GM12878 (cell line): ENCODE data around the gene SH2D7. TPM values are rescaled to one million over a fixed set of nuclear protein-coding genes. Genes with fewer than 3 reads are reported as not detected.

Experiments
- CHD2 ChIP-seq: IDR thresholded peaks from 2 replicates; pipeline ENCODE4 v1.6.1; 2011; ENCODE audit warnings: low read depth, low read length, improper control_type of control experiment, borderline replicate concordance
- GABPA ChIP-seq: IDR thresholded peaks from 2 replicates; pipeline ENCODE4 v1.6.1; 2014; ENCODE audit warnings: antibody characterized with exemption, low read depth, mild to moderate bottlenecking, inconsistent platforms
- HDGF ChIP-seq: fragments of 450-650 bp; IDR thresholded peaks from 2 replicates; pipeline ENCODE4 v1.6.1; 2016; ENCODE audit warnings: antibody characterized with exemption
- IKZF2 ChIP-seq, 2 experiments: fragments of 450-650 bp; IDR thresholded peaks; 2 replicates each; pipeline ENCODE4 v1.6.1; 2017; ENCODE audit warnings: mild to moderate bottlenecking in 2 of 2, moderate library complexity in 2 of 2
- IRF4 ChIP-seq: IDR thresholded peaks from 2 replicates; pipeline ENCODE4 v1.6.1; 2011; ENCODE audit warnings: low read depth, low read length
- MXI1 ChIP-seq: fragments of 150-350 bp; IDR thresholded peaks from 2 replicates; pipeline ENCODE4 v1.6.1; 2011; ENCODE audit warnings: low read depth, mild to moderate bottlenecking, inconsistent platforms, low read length, improper control_type of control experiment
- MYB ChIP-seq: fragments of 150-350 bp; IDR thresholded peaks from 2 replicates; pipeline ENCODE4 v1.6.1; 2014; ENCODE audit warnings: mild to moderate bottlenecking, low read depth, low read length, borderline replicate concordance
- NR2C1 ChIP-seq: fragments of 450-650 bp; IDR thresholded peaks from 2 replicates; pipeline ENCODE4 v1.6.1; 2017; ENCODE audit warnings: antibody characterized with exemption, mild to moderate bottlenecking, moderate library complexity
- NR2F1 ChIP-seq: fragments of 450-650 bp; conservative IDR thresholded peaks from 2 replicates; pipeline ENCODE4 v1.6.1; 2017; ENCODE audit warnings: mild to moderate bottlenecking
- NRF1 ChIP-seq: conservative IDR thresholded peaks from 2 replicates; pipeline ENCODE4 v1.6.1; 2011; ENCODE audit warnings: mild to moderate bottlenecking, low read depth, low read length, improper control_type of control experiment
- POLR2AphosphoS5 ChIP-seq: IDR thresholded peaks from 2 replicates; pipeline ENCODE4 v1.6.1; 2011; ENCODE audit warnings: mild to moderate bottlenecking, low read length, inconsistent platforms
- RAD21 ChIP-seq: IDR thresholded peaks from 2 replicates; pipeline ENCODE4 v1.6.1; 2011; ENCODE audit warnings: mild to moderate bottlenecking, low read depth, low read length, moderate library complexity; ENCODE audit not compliant: insufficient read depth
- RBBP5 ChIP-seq: fragments of 200-600 bp; sonication (generic); conservative IDR thresholded peaks from 2 replicates; pipeline ENCODE4 v1.6.1; 2016
- SMC3 ChIP-seq: IDR thresholded peaks from 2 replicates; pipeline ENCODE4 v1.6.1; 2011; ENCODE audit warnings: low read length, improper control_type of control experiment, borderline replicate concordance
- SREBF2 ChIP-seq: IDR thresholded peaks from 2 replicates; pipeline ENCODE4 v1.6.1; 2012; ENCODE audit warnings: mild to moderate bottlenecking, low read length
- TAF1 ChIP-seq: IDR thresholded peaks from 2 replicates; pipeline ENCODE4 v1.6.1; 2011; ENCODE audit warnings: mild to moderate bottlenecking, low read depth, low read length, borderline replicate concordance
- ZNF384 ChIP-seq: IDR thresholded peaks from 2 replicates; pipeline ENCODE4 v1.6.1; 2012; ENCODE audit warnings: low read depth, mild to moderate bottlenecking, low read length, improper control_type of control experiment, borderline replicate concordance
- polyA plus RNA-seq, 11 experiments: library from polyadenylated mRNA; depleted of rRNA in 4 of 11; unstranded in 6 of 11; stranded (reverse) in 5 of 11; fragments of >200 nt; fragmentation: Nextera tagmentation in 4 of 11; fragmentation: Illumina TruSeq in 1 of 11; extraction: Ambion mirVana in 4 of 11; extraction: Trizol in 1 of 11; gene quantifications; 1 replicate in 1 of 11; 2 replicates in 10 of 11; pipeline versions ENCODE4 v1.2.1 to v1.2.3, GENCODE V29; 2011 to 2016; ENCODE audit warnings: inconsistent platforms in 2 of 11, missing spikeins in 2 of 11, low read depth in 1 of 11
- total RNA-seq, 4 experiments: library from RNA; depleted of rRNA in 3 of 4; stranded (reverse); fragments of >200 nt in 3 of 4; fragmentation: Illumina TruSeq in 1 of 4; extraction: Trizol in 1 of 4; gene quantifications; 2 replicates each; pipeline versions ENCODE4 v1.2.1 to v1.2.3, GENCODE V29; 2013 to 2021
- TF ChIP-seq, protein P1 (sequence below): fragments of 450-650 bp; conservative IDR thresholded peaks from 2 replicates; pipeline ENCODE4 v1.6.1; 2017; ENCODE audit warnings: mild to moderate bottlenecking, moderate library complexity
- TF ChIP-seq, protein P2 (sequence below): fragments of 450-650 bp; IDR thresholded peaks from 2 replicates; pipeline ENCODE4 v1.6.1; 2017; ENCODE audit warnings: mild to moderate bottlenecking
- TF ChIP-seq, protein P3 (sequence below): fragments of 450-650 bp; IDR thresholded peaks from 2 replicates; pipeline ENCODE4 v1.6.1; 2017; ENCODE audit warnings: borderline replicate concordance
- TF ChIP-seq, protein P4 (sequence below): fragments of 150-350 bp; IDR thresholded peaks from 2 replicates; pipeline ENCODE4 v1.6.1; 2016; ENCODE audit warnings: low read depth, low read length
- TF ChIP-seq, protein P5 (sequence below): IDR thresholded peaks from 2 replicates; pipeline ENCODE4 v1.6.1; 2012; ENCODE audit warnings: low read depth, low read length, improper control_type of control experiment

The SH2D7 gene
- total and polyA plus RNA-seq, 10 of the 15 experiments (the other 5 are each of a cell fraction or from before 2014, with no cell fraction given) = 0.04 to 0.06 TPM; not detected in 8

DNA sequence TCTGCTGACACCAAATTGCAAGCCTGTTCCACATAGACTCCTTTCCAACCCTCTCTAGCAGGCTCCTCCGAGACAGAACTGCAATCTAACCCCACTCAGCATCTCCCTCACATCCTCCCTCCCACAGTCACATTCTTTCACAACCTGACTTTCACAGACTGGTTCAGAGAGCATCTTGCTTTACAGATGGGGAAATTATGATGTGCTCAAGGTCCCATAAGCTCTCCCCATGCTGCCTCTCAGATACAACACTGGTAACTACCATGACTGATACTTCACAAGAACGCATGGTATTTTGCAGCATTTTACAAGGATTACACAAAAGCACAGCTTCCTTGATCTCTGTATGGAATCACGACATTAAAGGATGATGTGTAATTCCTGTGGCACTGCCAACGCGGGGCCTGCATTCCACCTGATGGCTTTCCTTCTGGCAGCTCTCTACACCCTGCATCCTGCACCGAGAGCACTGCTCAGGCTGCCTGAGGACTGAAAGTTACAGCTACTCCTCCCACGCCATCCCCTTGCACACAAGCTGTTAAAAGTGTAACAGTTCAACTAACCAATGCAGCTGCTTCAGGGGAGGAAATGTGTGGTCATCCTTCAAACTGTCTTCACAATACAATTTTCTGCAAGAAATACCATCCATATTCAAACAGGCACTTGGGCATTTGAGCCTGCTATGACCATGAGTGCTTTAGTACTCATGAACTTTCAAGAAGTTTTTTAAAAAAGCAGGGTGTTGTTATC, 42.5 kb upstream of the SH2D7 start (continued):
- TF ChIP-seq ZNF384 (no peak), GABPA (no peak), MYB (peak; percentile 88), SMC3 (peak; percentile 9; the same call in 1 of the 2 replicates), RBBP5 (no peak), IRF4 (peak; percentile 61; the same call in 1 of the 2 replicates), TAF1 (peak; percentile 42; the same call in 1 of the 2 replicates), HDGF (peak; percentile 72), IKZF2 (IDR thresholded peaks at IDR 0.05) (peak; percentile 72 to 74; a peak in 3 of 4 replicates), NR2F1 (no peak), NR2C1 (no peak), SREBF2 (no peak), NRF1 (no peak), MXI1 (peak; percentile 76), POLR2AphosphoS5 (peak; percentile 64), RAD21 (no peak), CHD2 (peak; percentile 77)
- TF ChIP-seq, protein P1, sequence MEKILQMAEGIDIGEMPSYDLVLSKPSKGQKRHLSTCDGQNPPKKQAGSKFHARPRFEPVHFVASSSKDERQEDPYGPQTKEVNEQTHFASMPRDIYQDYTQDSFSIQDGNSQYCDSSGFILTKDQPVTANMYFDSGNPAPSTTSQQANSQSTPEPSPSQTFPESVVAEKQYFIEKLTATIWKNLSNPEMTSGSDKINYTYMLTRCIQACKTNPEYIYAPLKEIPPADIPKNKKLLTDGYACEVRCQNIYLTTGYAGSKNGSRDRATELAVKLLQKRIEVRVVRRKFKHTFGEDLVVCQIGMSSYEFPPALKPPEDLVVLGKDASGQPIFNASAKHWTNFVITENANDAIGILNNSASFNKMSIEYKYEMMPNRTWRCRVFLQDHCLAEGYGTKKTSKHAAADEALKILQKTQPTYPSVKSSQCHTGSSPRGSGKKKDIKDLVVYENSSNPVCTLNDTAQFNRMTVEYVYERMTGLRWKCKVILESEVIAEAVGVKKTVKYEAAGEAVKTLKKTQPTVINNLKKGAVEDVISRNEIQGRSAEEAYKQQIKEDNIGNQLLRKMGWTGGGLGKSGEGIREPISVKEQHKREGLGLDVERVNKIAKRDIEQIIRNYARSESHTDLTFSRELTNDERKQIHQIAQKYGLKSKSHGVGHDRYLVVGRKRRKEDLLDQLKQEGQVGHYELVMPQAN = no peak; the same call in 1 of the 2 replicates
- TF ChIP-seq, protein P2, sequence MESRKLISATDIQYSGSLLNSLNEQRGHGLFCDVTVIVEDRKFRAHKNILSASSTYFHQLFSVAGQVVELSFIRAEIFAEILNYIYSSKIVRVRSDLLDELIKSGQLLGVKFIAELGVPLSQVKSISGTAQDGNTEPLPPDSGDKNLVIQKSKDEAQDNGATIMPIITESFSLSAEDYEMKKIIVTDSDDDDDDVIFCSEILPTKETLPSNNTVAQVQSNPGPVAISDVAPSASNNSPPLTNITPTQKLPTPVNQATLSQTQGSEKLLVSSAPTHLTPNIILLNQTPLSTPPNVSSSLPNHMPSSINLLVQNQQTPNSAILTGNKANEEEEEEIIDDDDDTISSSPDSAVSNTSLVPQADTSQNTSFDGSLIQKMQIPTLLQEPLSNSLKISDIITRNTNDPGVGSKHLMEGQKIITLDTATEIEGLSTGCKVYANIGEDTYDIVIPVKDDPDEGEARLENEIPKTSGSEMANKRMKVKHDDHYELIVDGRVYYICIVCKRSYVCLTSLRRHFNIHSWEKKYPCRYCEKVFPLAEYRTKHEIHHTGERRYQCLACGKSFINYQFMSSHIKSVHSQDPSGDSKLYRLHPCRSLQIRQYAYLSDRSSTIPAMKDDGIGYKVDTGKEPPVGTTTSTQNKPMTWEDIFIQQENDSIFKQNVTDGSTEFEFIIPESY = no peak; the same call in 1 of the 2 replicates
- TF ChIP-seq, protein P3, sequence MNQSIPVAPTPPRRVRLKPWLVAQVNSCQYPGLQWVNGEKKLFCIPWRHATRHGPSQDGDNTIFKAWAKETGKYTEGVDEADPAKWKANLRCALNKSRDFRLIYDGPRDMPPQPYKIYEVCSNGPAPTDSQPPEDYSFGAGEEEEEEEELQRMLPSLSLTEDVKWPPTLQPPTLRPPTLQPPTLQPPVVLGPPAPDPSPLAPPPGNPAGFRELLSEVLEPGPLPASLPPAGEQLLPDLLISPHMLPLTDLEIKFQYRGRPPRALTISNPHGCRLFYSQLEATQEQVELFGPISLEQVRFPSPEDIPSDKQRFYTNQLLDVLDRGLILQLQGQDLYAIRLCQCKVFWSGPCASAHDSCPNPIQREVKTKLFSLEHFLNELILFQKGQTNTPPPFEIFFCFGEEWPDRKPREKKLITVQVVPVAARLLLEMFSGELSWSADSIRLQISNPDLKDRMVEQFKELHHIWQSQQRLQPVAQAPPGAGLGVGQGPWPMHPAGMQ = no peak
- TF ChIP-seq, protein P4, sequence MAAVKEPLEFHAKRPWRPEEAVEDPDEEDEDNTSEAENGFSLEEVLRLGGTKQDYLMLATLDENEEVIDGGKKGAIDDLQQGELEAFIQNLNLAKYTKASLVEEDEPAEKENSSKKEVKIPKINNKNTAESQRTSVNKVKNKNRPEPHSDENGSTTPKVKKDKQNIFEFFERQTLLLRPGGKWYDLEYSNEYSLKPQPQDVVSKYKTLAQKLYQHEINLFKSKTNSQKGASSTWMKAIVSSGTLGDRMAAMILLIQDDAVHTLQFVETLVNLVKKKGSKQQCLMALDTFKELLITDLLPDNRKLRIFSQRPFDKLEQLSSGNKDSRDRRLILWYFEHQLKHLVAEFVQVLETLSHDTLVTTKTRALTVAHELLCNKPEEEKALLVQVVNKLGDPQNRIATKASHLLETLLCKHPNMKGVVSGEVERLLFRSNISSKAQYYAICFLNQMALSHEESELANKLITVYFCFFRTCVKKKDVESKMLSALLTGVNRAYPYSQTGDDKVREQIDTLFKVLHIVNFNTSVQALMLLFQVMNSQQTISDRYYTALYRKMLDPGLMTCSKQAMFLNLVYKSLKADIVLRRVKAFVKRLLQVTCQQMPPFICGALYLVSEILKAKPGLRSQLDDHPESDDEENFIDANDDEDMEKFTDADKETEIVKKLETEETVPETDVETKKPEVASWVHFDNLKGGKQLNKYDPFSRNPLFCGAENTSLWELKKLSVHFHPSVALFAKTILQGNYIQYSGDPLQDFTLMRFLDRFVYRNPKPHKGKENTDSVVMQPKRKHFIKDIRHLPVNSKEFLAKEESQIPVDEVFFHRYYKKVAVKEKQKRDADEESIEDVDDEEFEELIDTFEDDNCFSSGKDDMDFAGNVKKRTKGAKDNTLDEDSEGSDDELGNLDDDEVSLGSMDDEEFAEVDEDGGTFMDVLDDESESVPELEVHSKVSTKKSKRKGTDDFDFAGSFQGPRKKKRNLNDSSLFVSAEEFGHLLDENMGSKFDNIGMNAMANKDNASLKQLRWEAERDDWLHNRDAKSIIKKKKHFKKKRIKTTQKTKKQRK = no peak
- TF ChIP-seq, protein P5, sequence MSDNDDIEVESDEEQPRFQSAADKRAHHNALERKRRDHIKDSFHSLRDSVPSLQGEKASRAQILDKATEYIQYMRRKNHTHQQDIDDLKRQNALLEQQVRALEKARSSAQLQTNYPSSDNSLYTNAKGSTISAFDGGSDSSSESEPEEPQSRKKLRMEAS = peak; percentile 28; the same call in 1 of the 2 replicates
